Left kidney (tissue), 2 donors: ENCODE data around the gene RPS15. TPM values are rescaled to one million over a fixed set of nuclear protein-coding genes. Genes with fewer than 3 reads are reported as not detected.
"Not testable (repeated sequence)": the region's sequence is repeated elsewhere in the genome, so short reads cannot be mapped to it uniquely, and the experiment has no call there.

Source experiments
- DNase-seq: peaks from one replicate; pipeline ENCODE4 v3.0.0-alpha.2; 2013
- polyA plus RNA-seq: library from polyadenylated mRNA; unstranded; fragments of 120-200 nt; gene quantifications from one replicate; pipeline ENCODE4 v1.2.1, GENCODE V29; 2013; ENCODE audit not compliant: insufficient read length

The RPS15 gene
- polyA plus RNA-seq, 1 donor: 539 TPM

DNA sequence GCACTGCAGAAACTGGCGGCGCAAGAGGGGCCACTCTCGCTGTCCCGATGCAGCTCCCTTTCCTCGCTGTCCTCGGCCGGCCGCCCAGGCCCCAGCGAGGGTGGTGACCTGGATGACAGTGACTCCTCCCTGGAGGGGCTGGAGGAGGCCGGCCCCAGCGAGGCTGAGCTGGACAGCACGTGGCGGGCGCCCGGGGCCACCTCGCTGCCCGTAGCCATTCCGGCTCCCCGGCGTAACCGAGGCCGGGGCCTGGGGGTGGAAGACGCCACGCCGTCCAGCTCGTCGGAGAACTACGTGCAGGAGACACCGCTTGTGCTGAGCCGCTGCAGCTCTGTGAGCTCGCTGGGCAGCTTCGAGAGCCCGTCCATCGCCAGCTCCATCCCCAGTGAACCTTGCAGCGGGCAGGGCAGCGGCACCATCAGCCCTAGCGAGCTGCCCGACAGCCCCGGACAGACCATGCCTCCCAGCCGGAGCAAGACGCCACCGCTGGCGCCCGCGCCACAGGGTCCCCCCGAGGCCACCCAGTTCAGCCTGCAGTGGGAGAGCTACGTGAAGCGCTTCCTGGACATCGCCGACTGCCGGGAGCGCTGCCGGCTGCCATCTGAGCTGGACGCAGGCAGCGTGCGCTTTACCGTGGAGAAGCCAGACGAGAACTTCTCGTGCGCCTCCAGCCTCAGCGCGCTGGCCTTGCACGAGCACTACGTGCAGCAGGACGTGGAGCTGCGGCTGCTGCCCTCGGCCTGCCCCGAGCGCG is 28.4 kb downstream of the RPS15 start:
- DNase-seq: no peak

DNA sequence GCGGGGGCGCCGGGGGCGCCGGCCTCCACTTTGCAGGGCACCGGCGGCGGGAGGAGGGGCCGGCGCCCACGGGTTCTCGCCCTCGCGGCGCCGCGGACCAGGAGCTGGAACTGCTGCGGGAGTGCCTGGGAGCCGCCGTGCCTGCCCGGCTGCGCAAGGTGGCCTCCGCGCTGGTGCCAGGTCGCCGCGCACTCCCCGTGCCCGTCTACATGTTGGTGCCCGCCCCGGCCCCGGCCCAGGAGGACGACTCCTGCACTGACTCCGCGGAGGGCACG is 29.0 kb downstream of the RPS15 start:
- no peak for DNase-seq

DNA sequence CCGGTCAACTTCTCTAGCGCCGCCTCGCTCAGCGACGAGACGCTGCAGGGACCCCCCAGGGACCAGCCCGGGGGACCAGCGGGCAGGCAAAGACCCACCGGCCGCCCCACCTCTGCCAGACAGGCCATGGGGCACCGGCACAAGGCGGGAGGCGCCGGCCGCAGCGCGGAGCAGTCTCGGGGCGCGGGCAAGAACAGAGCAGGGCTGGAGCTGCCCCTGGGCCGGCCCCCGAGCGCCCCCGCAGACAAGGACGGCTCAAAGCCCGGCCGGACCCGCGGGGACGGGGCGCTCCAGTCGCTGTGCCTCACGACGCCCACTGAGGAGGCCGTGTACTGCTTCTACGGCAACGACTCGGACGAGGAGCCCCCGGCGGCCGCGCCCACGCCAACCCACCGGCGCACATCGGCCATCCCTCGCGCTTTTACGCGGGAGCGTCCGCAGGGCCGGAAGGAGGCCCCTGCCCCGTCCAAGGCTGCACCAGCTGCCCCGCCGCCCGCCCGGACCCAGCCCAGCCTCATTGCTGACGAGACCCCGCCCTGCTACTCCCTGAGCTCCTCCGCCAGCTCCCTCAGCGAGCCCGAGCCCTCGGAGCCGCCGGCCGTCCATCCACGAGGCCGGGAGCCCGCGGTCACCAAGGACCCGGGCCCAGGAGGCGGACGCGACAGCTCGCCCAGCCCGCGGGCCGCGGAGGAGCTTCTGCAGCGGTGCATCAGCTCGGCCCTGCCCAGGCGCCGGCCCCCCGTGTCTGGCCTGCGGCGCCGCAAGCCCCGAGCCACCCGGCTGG is 29.5 kb downstream of the RPS15 start:
- DNase-seq: no peak

DNA sequence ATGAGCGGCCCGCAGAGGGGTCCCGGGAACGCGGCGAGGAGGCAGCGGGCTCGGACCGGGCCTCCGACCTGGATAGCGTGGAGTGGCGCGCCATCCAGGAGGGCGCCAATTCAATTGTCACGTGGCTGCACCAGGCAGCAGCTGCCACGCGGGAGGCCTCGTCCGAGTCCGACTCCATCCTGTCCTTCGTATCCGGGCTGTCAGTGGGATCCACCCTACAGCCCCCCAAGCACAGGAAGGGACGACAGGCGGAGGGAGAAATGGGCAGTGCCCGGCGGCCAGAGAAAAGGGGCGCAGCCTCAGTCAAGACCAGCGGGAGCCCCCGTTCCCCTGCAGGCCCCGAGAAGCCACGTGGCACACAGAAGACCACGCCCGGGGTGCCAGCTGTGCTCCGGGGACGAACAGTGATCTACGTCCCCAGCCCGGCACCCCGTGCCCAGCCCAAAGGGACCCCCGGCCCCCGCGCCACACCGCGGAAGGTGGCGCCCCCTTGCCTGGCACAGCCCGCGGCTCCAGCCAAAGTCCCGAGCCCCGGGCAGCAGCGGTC is 30.2 kb downstream of the RPS15 start:
- DNase-seq: no peak

DNA sequence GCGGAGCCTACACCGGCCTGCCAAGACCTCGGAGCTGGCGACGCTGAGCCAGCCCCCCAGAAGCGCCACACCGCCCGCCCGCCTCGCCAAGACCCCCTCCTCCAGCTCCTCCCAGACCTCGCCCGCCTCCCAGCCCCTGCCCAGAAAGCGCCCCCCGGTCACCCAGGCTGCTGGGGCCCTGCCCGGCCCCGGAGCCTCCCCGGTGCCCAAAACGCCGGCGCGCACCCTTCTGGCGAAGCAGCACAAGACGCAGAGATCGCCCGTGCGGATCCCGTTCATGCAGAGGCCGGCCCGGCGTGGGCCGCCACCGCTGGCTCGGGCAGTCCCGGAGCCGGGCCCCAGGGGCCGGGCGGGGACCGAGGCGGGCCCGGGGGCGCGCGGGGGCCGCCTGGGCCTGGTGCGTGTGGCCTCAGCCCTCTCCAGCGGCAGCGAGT is 30.6 kb downstream of the RPS15 start:
- DNase-seq: no peak

DNA sequence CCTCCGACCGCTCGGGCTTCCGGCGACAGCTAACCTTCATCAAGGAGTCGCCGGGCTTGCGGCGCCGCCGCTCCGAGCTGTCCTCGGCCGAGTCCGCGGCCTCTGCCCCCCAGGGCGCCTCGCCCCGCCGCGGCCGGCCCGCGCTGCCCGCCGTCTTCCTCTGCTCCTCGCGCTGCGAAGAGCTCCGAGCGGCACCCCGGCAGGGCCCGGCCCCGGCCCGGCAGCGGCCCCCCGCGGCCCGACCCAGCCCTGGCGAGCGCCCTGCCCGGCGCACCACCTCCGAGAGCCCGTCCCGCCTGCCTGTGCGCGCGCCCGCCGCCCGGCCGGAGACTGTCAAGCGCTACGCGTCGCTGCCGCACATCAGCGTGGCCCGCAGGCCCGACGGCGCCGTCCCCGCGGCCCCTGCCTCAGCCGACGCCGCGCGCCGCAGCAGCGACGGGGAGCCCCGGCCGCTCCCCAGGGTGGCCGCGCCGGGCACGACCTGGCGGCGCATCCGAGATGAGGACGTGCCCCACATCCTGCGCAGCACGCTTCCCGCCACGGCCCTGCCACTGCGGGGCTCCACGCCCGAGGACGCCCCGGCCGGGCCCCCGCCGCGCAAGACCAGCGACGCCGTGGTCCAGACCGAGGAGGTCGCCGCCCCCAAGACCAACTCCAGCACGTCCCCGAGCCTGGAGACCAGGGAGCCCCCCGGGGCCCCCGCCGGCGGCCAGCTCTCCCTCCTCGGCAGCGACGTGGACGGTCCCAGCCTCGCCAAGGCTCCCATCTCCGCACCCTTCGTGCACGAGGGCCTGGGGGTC is 31.3 kb downstream of the RPS15 start:
- DNase-seq: no peak

DNA sequence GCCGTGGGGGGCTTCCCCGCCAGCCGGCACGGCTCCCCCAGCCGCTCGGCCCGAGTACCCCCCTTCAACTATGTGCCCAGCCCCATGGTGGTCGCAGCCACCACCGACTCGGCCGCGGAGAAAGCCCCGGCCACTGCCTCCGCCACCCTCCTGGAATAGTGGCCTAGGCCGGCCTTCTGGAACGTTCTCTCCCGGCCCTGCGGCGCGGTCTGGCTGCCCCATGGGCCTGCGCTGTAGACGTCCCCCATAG is 31.8 kb downstream of the RPS15 start:
- DNase-seq: no peak

DNA sequence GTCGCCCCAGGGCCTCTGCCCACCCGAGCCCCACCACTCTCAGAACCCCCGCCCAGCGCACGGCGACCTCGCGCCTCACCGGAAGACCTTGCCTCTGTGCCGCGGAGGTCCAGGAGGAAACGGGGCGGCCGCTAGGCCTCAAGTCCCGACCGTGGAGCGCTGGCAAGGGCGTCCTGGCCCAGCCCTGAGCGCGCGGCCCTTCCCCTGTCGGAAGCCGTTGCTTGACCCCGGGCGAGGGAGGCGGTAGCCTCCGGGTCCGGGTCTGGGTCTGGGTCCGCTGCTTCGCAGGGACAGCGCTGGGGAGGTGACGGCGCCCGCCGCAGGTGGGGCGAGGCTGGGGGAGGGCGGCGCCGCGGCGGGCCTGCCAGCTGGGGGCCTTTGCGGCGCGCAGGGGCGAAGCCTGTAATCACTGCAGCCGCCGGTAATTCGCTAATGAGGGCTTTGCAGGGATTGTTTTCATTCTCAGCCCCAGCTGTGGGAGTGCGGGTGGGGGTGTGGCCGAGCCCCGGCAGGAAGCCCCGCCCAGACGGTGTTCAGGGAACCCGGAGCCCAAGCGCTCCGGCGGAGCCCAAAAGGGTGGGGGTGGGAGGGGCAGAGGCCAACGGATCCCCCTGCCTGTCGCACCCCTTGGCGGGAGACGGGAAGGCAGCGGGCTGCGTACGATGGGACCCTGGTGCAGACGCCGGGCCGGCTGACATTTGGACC is 32.3 kb downstream of the RPS15 start:
- DNase-seq: no peak

DNA sequence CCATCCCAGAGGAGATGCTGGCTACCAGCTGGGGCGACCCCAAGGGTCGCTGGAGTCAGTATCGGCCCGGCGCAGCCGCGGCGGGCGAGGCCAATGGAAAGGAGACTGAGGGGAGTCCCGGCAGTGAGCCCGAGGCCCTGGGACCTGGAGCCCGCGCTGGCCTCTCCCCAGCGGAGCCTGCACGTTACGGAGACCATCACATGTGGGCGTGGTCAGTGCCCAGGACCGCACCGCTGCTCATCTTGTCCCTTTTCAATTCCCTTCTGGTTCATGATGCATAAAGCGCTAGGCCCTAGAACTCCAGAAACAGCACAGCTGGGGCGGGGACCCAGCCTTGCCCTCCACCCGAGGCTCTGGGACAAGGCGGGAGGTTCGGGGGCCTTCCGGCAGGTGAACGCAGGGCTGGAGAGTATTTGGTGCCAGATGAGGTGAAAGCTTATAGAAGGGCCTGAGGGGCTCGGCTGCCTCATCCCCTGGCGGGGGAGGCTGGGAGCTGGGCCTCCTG is 32.9 kb downstream of the RPS15 start:
- DNase-seq: no peak

DNA sequence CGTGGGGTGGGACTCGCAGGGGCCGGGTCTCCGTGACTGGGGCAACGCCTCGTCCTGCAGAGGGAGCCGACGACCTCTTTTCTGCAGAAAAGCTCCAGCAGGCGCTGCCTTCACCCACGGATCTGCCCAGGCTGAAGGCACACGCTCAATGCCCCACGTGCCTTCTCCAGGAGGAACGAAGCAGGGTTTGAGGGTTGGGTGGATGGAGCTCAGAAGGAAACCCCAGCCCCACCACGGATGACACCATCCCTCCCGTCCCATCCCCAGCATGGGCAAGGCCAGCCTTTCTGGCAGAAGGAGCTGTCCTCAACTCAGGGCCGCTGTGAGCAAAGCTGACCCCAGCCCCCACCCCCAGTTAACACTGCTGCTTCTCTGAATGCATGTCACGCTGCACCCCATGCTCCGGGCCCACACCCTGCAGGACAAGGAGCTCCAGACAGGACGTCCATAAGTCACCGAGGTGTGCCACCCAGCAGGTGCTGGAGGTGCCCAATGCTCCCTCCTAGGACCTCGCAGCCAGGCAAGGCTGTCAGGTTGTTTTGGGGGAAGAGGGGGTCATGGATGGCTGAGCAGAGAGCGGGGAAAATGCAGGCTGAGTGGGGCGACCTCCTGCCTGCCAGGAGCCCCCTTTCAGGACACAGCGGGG is 33.4 kb downstream of the RPS15 start:
- DNase-seq: no peak

DNA sequence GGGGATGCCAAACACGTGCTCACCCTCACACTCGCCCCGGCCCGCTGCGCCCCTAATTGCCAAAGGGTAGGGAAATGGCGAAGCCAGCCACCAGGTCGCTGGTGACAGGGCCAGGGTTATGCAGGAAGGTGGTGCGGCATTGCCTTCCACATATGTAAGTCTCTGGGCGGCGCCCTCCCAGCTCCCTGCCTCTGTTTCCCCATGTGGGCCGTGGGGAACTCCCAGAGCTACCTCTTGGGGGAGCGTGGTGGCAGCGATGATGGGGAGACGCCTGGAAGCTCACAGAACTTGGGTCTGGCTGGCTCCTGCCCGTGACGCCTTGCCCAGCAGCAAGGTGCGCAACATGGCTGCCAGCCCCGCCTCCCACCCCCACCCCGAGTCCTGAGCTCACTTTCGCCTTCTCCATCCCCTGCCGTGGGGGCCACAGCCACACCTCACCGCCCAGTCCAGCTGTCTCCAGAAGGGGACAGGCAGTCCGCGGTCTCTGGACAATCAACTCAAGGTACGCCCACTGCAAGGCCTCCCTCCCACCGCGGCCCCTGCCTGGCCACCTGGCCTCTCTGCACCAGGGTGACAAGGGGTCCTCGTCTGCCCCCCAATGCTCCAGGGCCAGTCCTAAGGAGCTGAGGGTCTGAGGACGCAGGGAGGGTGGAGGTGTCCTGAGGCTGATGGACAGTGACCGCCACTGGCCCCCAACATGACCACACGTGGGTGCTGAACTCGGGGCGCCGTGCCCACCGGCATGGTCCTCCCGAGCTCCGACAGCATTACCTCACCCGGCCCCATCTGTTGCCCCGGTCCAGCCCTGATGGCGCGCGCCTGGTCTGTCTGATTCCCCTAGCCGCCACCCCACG is 34.3 kb downstream of the RPS15 start:
- no peak for DNase-seq

DNA sequence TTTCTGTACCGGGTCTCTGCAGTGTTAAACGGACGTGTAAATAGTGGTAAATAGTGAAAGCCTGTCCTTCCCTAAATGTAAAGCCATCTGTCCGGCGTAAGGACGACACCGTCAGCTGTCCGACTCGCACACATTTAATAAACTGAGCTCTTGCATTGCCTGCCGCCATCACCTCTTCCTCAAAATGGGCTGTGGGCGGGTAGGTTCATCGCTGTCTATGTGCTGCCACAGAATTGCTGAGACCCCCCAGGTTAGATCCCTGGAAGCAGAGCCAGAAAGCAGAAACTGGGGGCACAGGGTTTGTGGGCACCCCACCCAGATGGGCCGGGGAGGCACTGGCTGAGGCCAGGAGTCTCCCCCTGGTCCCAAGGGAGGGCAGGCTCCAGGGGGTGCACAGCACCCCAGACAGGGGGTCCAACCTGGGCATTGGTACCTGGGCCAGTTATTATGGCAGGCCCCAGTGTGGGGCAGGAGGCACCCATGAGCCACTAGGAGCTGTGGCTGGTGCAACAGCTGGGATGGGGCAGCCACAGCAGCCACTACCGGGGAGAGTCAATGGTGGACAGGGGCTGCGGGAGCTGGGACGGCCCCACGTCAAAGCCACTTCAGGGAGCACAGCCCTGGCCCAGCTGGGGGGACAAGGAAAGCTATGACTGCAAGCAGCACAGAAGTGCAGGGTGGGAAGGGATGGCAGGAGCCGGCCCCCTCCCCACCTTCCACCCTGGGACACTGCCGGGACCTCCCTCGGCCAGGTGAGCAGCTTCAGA is 35.1 kb downstream of the RPS15 start:
- DNase-seq: no peak

DNA sequence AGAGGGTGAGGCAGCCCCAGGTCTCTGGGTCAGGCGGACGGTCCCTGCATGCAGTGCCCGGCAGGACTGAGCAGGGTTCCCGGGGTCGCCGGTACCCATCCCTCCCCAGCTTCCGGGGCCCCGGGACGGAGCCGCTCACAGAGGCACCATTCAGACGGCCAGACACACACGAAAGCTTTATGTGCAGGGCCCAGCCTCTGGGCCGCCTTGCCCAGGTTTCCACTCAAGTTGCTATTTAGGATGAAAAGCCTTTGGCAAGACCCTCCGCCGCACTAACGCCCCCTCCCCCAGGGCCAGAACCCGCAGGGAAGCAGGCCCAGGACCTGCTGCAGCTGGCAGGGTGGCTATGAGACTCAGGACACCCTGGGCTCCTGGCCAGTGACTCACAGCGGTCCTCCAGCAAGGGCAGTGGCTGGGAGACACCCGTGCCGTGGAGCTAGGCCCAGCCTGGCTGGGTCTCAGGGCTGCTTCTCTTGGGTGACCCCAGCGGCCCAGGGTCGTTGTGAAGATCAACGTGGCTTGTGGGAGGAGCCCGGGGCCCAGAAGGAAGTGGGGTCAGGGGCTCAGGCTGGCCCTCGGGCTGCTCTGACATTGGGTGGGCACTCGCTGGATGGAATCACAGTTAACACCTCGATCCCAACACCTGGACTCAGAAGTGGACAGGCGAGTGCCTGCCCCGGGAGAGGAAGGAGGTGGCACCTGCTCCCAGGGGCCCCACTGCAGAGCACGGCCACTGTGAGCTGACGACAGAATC is 36.0 kb downstream of the RPS15 start:
- no peak for DNase-seq

DNA sequence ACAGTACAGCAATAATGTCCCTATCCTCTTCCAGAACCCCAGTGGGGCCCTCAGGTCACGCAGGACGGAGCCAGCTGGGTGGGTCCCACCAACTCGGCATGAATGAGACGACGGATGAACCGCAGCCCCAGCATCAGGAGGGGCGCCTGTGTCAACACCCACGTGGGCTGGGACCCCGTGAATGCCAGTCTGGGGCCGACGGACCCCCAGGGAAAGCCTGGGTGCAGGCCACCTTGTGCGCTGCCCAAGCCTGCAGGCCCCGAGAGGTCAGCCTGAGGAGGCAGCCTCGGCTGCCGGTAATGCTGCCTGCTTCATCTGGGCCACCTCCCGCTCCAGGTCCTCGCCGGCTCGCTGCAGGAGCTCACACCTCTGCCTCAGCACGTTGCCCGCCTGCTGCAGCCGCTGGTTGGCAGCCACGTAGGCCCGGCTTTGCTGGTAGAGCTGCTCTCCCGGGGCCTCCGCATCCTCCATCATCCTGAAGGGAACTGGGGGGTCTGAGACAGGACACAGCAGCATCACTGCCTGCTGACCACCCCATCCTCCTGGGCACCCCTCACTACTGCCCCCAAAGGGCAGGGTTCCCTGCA is 36.7 kb downstream of the RPS15 start:
- DNase-seq: no peak

DNA sequence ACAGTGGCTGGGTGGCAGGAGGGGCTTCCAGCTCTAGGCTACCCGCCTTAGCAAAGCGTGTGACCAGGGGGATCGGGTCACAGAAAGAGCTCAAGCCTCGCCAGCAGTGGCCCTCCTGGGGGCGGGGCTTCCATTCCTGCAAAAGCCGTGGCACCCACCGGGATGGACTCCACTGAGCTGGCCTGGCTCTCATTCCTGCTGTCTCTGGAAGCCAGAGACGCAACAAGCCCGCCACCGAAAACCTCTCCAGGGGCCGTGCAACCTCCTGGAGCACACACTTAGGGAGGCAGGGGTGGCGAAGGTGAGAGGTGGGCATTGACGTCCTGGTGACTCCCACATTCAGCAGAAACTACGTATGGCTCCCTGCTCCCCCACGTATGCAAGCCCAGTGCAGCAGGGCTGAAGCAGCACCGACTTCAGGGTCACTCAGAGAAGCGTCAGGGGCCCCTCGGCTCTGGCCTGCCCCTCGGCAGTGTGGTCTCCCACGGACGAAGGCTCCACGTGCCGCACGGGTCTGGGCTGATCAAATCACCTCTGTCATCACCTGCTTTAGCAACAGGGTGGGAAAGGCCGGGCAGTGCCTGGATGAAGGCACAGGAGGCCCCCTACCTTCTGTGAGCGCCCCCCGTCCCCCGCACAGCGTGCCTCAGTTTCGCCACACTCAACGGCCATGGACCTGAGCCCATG is 37.7 kb downstream of the RPS15 start:
- DNase-seq: no peak

DNA sequence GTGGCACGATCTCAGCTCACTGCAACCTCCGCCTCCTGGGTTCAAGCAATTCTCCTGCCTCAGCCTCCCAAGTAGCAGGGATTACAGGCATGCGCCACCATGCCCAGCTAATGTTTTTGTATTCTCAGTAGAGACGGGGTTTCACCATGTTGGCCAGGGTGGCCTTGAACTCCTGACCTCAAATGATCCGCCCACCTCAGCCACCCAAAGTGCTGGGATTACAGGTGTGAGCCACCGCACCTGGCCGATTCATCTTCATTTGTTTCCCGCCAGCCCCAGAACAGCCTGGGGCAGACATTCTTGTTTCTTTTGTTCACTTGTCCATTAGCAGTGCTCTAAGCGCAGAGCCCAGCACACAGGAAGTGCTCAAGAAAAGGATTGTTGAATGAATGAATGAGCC is 38.9 kb downstream of the RPS15 start:
- DNase-seq: not testable (repeated sequence)

DNA sequence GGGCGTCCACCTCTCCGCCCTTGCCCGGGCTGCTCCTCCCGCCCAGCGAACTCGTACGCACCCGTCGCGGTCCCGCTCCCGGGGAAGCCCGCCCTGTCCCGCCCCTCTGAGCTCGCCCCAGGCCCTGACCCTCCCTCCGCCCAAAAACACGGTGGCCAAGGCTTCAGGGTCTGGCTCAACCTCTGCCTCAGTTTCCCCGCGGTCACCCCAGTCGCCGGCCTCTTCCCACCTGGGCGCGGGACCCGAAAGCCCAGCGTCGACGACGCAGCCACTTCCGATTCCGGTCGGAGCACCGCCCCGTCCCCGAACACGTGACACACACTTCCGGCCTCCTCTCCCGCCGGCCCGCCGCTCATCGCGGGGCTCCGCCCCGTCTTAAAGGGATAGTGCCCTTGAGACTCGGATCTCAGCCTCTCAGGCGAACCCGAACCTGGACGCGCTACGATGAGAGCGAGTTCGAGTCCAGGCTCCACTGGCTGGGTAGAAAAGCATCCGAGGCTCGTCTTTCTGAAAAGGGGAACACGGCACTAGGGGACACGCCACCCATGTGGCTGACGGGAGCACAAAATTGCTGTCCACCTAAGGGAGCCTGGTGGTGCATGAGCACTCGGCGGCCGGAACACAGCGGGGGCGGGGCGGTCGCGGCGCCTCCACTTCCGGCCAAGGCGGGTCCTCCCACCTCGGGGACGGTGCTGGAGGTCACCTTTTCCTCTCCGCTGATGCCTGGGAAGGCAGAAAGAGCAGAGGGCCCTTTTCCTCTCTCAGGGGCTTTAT is 40.9 kb downstream of the RPS15 start, which contains the start of gene C19orf25:
C19orf25 (minus strand) TSS at position 282 of the 774 bp plus-strand sequence. CDS start 312 bp downstream, outside the sequence.
- peak; percentile 92 for DNase-seq
